ENCODE results near the gene GYS1. TPM values are rescaled to one million over a fixed set of nuclear protein-coding genes. Genes with fewer than 3 reads are reported as not detected.

The GYS1 gene
- total and polyA plus RNA-seq, 2 donors, result 33.3 to 39.5 TPM

DNA sequence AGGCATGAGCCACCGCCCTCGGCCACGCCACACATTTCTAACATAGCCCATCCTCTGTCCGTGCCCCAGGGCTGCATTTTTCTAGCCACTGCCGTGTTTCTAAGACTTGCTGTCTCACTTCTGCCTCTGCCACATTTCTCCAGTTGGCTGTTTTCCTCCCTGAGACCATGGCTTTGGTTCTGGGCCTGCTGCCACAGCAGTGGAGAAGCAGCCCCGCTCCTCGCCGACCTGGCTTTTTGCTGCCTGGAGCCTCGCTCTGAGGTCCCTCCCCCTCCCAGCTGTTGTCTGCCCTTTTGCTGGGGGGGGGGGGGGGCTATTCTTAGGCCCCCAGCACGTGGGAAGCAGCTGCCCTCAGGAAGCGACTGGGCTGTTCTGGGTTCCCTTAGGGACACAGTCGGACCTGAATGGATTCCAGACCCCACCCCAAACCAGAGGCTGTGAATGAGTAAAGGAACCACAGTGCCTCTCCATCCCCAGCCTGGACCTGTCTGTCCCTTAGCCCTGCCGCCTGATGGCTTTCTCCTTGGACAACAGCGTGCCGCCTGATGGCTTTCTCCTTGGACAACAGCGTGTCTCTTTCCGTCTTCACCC lies 3.3 kb downstream of the GYS1 start:
- H3K36me3 ChIP-seq (ENCODE audit: insufficient read depth), result no peaks in the 10 kb centered on the region
- H3K4me1 ChIP-seq (ENCODE audit: insufficient read depth), result peaks cover 3% of the 10 kb centered on the region
- no peak overlapping the region for H3K4me3 ChIP-seq (ENCODE audit: low read depth, low read length)
- no peak for DNase-seq (ENCODE audit: extremely low spot score)
- H3K27ac ChIP-seq (ENCODE audit: low read depth), result no peak overlapping the region
- WGBS, result 76% methylated on average over 17 of the region's 17 CpGs

DNA sequence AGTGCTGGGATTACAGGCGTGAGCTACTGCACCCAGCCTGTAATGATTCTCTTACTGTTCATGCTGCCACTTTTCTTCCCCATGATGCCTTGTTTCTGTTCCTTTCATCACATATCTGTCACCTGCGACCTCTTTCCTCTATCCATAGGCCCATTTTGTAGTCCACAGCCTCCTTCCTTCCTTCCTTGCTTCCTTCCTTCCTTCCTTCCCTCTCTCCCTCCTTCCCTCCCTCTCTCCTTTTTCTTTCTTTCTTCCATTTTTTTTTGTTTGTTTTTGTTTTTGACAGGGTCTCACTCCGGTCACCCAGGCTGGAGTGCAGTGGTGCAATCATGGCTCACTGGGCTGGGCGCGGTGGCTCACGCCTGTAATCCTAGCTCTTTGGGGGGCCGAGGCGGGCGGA lies 4.2 kb downstream of the GYS1 start:
- H3K36me3 ChIP-seq (ENCODE audit: insufficient read depth), result no peaks in the 10 kb centered on the region
- no peak overlapping the region for H3K4me3 ChIP-seq (ENCODE audit: low read depth, low read length)
- no peak overlapping the region for H3K27ac ChIP-seq (ENCODE audit: low read depth)
- peaks cover 3% of the 10 kb centered on the region for H3K4me1 ChIP-seq (ENCODE audit: insufficient read depth)
- DNase-seq (ENCODE audit: extremely low spot score), result no peak
- 93% methylated on average over 9 of the region's 9 CpGs for WGBS

DNA sequence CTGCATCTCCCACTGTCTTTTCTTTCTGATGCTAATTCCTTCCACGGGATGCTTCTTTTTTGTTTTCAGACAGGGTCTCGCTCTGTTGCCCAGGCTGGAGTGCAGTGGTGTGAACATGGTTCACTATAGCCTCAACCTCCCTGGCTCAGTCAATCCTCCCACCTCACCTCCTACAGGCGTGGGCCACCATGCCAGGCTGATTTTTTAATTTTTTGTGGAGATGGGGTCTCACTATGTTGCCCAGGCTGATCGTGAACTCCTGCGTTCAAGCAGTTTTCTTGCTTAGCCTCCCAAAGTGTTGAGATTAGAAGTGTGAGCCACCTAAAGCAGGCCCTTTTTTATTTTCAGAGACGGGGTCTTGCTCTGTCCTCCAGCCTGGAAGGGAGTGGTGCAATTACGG lies 4.8 kb downstream of the GYS1 start:
- no peak overlapping the region for H3K4me3 ChIP-seq (ENCODE audit: low read depth, low read length)
- 89% methylated on average over 7 of the region's 7 CpGs for WGBS
- peaks cover 3% of the 10 kb centered on the region for H3K4me1 ChIP-seq (ENCODE audit: insufficient read depth)
- no peak for DNase-seq (ENCODE audit: extremely low spot score)
- no peaks in the 10 kb centered on the region for H3K36me3 ChIP-seq (ENCODE audit: insufficient read depth)
- H3K27ac ChIP-seq (ENCODE audit: low read depth), result no peak overlapping the region

DNA sequence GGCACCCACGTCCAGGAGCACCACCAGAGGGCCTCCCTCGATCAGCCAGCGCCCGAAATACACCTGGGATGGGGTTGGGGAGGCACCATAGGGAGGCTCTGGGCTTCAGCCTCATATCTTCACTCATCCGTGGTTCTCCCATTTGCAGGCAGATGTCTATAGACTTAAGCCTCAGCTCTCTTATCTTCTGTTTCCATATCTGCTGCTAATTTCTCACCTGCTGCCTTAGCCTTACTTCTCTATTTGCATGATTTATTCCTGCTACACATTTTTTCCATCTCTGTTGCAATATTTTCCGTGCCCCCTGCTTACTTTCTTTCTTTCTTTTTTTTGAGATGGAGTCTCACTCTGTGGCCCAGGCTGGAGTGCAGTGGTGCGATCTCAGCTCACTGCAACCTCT lies 5.8 kb downstream of the GYS1 start:
- Histone ChIP-seq H3K36me3 (ENCODE audit: insufficient read depth) (no peaks in the 10 kb centered on the region), H3K4me1 (ENCODE audit: insufficient read depth) (peaks cover 3% of the 10 kb centered on the region), H3K4me3 (ENCODE audit: low read depth, low read length) (no peak overlapping the region), H3K27ac (ENCODE audit: low read depth) (no peak overlapping the region)
- 88% methylated on average over 7 of the region's 7 CpGs for WGBS
- no peak for DNase-seq (ENCODE audit: extremely low spot score)

DNA sequence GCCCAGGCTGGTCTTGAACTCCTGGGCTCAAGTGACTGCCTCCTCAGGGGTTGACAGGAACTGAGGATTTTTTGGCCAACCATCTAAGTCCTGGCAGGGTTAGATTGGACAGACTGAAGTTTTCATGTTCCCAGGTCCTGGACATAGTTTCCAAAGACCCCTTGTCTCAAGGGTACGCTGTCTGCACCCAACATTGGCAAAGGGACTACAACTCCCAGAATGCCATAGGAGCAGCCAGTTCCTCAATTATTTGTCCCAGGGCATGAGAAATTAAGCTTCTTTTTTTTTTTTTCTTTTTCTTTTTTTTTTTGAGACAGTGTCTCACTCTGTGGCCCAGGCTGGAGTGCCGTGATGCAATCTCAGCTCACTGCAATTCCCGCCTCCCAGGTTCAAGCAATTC lies 6.9 kb downstream of the GYS1 start:
- WGBS, result 90% methylated on average over 3 of the region's 3 CpGs
- Histone ChIP-seq H3K27ac (ENCODE audit: low read depth) (no peak overlapping the region), H3K36me3 (ENCODE audit: insufficient read depth) (no peaks in the 10 kb centered on the region), H3K4me1 (ENCODE audit: insufficient read depth) (no peaks in the 10 kb centered on the region), H3K4me3 (ENCODE audit: low read depth, low read length) (no peak overlapping the region)
- DNase-seq (ENCODE audit: extremely low spot score), result no peak

DNA sequence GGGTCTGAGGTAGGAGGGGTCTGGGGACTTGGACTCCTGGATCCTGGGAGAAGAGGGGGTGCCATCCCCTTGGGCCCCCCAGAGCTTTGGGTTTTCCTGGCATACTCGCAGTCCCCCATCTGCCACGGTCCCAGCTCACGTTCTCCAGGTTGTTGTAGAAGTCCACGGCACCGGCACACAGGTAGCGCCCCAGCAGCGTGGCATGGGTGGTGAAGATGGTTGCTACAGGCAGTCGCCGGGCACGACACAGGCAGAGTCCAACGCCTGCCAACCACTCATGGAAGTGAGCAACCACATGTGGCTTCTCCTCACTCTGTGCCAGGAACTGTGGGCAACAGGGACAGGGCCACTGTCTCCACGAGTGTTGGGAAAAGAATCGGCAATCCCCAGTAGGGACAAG lies 7.4 kb downstream of the GYS1 start:
- WGBS, result 94% methylated on average over 13 of the region's 13 CpGs
- DNase-seq (ENCODE audit: extremely low spot score), result no peak
- Histone ChIP-seq H3K4me1 (ENCODE audit: insufficient read depth) (no peaks in the 10 kb centered on the region), H3K27ac (ENCODE audit: low read depth) (no peak overlapping the region), H3K36me3 (ENCODE audit: insufficient read depth) (no peaks in the 10 kb centered on the region), H3K4me3 (ENCODE audit: low read depth, low read length) (no peak overlapping the region)

DNA sequence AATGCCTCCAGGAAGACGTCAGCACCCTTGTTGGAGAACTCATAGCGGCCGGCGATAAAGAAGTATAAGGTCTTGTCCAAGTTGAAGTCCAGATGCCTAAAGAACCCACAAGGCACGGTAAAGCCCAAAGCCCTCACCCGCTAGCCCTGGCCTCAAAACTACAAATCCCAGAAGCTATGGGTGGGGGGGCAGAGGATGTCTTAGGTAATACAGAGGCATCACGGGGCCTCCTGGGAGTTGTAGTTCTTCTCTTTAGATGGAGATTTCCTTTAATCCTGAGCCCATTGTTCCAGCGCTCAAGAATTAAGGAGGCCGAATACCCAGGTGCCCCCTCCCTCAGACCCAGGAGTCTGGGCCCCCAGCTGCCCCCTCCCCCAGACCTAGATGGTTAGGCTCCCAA lies 10.8 kb downstream of the GYS1 start:
- Histone ChIP-seq H3K27ac (ENCODE audit: low read depth) (no peak overlapping the region), H3K4me3 (ENCODE audit: low read depth, low read length) (no peak overlapping the region), H3K36me3 (ENCODE audit: insufficient read depth) (no peaks in the 10 kb centered on the region), H3K4me1 (ENCODE audit: insufficient read depth) (no peaks in the 10 kb centered on the region)
- WGBS, result 94% methylated on average over 9 of the region's 9 CpGs
- no peak for DNase-seq (ENCODE audit: extremely low spot score)

DNA sequence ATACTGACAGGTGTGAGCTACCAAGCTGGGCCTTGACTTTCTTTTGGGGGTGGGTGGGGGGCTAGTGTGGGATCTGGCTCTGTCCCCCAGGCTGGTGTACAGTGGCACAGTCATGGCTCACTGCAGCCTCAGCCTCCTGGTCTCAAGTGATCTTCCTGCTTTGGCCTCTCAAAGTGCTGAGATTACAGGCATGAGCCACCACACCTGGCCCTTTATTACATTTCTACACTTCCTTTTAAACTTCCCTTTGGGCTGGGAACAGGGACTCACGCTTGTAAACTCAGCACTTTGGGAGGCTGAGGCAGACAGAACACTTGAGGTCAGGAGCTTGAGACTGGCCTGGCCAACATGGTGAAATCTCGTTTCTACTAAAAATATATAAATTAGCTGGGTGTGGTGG lies 16.0 kb downstream of the GYS1 start:
- H3K27ac ChIP-seq (ENCODE audit: low read depth), result no peak overlapping the region
- WGBS, result 53% methylated on average over 2 of the region's 2 CpGs
- H3K4me1 ChIP-seq (ENCODE audit: insufficient read depth), result no peaks in the 10 kb centered on the region
- DNase-seq (ENCODE audit: extremely low spot score), result no peak
- H3K36me3 ChIP-seq (ENCODE audit: insufficient read depth), result peaks cover 5% of the 10 kb centered on the region
- H3K4me3 ChIP-seq (ENCODE audit: low read depth, low read length), result no peak overlapping the region

DNA sequence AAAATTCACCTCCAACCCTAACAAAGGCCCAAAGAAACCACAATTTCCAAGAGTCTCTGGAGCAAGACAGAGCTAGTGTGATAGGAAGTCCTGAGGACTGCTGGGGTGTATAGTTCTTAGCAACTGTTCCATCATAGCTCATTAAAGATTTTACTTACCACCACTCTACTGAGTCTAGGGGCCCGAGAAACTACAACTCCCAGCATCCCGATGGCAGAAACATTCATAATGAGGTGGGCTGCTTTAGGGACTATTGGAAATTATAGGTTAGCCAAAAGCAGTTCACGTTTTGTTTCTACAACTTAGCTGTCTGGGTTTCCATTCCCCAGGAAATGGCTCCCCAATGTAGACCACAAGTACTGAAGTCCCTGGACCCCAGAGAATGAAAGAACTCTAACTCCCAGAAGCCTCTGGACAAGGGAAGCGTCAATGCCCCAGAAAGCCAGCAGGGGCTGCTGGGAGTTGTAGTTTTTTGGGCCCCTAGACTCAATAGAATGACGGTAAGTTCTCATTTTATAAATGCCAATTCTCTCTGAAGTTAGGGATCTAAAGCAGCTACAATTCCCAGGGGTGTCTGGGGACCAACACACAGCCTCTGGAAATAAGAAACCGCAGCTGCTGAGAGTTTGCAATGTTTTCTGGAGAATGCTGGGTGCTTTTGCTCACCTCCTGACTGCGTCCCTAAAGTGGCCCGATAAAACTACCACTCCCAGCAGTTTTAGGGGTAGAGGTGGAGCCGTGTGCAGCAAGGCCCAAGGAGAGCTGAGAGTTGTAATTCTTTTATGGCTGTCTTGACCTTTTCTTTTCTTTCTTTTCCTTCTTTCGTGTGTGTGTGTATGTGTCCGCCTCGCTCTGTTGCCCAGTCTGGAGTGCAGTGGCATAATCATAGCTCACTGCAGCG lies 16.9 kb downstream of the GYS1 start:
- no peak overlapping the region for H3K27ac ChIP-seq (ENCODE audit: low read depth)
- DNase-seq (ENCODE audit: extremely low spot score), result no peak
- no peaks in the 10 kb centered on the region for H3K4me1 ChIP-seq (ENCODE audit: insufficient read depth)
- 88% methylated on average over 13 of the region's 13 CpGs for WGBS
- peaks cover 5% of the 10 kb centered on the region for H3K36me3 ChIP-seq (ENCODE audit: insufficient read depth)
- H3K4me3 ChIP-seq (ENCODE audit: low read depth, low read length), result no peak overlapping the region

DNA sequence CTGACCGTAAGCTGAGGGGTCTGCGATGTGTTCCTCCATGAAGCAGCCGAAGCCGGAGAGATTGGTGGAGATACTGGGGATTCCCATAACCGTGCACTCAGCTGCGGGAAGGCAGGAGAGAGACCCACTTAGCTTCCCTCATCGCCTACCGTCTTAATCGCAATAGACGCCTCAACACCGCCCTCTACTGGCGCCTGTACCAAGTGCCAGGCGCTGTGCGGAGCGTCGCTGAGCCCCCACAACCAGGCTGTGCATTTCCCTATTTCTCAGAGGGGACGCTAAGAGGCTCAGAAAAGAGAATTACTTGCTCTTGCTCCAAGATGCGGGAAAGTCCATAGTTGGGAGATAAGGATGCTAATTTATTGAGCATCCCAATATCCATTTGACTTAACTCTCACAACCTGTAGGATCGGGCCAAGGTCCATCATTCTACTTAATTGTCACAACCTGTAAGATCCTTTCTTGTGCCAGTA lies 22.1 kb downstream of the GYS1 start:
- Histone ChIP-seq H3K27ac (ENCODE audit: low read depth) (no peak overlapping the region), H3K4me1 (ENCODE audit: insufficient read depth) (no peaks in the 10 kb centered on the region)

DNA sequence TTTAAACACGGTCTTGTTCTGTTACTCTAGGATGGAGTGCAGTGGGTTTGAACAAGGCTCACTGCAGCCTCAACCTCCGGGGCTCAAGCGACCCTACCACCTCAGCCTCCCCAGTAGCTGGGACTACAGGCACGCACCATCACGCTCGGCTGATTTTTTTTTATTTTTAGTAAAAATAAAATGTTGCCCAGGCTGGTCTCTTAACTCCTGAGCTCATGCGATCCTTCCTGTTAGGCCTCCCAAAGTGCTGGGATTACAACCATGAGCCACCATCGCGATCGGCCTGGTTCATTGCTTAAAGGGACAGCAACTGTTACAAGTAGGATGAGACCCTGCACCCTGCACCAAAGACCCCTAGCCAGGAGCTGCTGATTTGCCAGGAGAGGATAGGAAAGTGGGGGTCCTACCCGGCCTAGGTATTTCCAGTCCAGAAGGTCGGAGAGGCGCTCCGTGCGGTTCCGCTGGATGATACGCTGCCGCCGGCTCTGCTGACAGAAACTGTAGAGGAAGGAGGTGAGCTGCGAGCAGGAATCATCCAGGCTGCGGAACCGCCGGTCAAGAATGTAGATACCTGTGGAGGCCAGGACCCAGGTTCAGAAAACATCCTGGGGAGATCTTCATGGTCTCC lies 22.9 kb downstream of the GYS1 start:
- 87% methylated on average over 23 of the region's 23 CpGs for WGBS
- DNase-seq (ENCODE audit: extremely low spot score), result no peak
- no peak overlapping the region for H3K27ac ChIP-seq (ENCODE audit: low read depth)
- H3K36me3 ChIP-seq (ENCODE audit: insufficient read depth), result peaks cover 8% of the 10 kb centered on the region
- no peak overlapping the region for H3K4me3 ChIP-seq (ENCODE audit: low read depth, low read length)
- no peaks in the 10 kb centered on the region for H3K4me1 ChIP-seq (ENCODE audit: insufficient read depth)

More for the DNA sequence above, 22.1 kb downstream of the GYS1 start:
- 17% methylated on average over 19 of the region's 19 CpGs for WGBS
- H3K4me3 ChIP-seq (ENCODE audit: low read depth, low read length), result no peak overlapping the region
- DNase-seq (ENCODE audit: extremely low spot score), result no peak
- H3K36me3 ChIP-seq (ENCODE audit: insufficient read depth), result peaks cover 8% of the 10 kb centered on the region

DNA sequence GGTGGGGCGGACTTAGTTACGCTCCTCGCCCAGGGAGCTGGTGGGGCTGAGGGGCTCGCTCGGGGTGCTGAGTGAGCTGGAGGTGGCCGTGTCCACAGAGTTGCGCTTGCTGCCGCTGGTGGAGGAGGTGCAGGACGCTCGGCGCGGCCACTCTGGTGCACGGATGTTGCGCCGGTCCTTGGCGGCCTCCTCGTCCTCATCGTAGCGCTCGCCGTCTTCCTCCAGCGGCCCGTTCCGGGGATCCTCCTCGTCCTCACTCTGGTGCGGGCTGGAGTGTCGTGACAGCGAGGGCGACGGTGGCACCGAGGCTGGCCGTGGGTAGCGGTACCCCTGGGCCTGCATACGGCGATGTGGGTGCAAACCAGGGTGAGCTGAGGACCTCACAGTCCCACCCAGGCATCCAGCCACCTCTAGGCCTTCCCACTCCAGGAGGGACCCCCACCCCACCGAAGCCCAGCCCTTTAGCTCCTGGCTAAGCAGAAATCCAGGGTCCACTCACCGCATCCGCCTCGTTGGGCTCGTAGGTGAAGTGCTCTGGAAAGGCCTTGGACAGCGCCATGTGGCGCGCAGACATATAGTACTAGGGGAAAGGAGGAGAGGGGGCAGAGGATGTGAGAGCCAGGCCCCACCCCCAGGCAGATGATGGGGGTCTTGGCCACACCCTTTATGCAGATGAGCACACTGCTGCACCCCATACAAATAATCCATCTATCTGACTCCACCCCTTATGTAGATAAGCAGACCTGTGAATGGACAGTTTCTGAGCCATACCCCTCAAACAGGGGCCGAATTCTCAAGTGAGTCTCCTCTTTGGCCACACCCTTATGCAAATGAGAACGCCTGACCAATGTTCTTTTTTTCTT lies 23.6 kb downstream of the GYS1 start:
- H3K4me1 ChIP-seq (ENCODE audit: insufficient read depth), result no peaks in the 10 kb centered on the region
- DNase-seq (ENCODE audit: extremely low spot score), result no peak
- no peak overlapping the region for H3K27ac ChIP-seq (ENCODE audit: low read depth)
- WGBS, result 93% methylated on average over 45 of the region's 45 CpGs
- H3K4me3 ChIP-seq (ENCODE audit: low read depth, low read length), result no peak overlapping the region
- peaks cover 8% of the 10 kb centered on the region for H3K36me3 ChIP-seq (ENCODE audit: insufficient read depth)

DNA sequence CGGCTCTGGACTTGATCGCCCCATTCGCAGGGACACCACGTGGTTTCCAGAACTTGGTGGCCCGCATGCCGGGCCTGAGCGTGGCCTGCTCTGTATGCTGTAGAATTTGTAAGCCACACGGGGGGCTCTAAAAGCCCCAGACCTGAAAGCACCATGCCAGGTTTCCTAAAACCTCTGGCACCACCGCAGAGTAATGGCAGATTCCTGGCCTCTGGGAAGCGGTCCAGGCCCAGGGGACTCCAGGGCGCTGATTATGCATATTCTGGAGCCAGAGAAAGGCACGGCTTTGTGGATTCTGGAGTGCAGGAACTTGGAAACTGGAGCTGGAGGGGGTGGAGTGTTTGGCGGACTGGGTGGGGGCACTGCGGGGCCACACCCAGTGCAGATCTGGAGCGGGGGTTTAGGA lies 24.3 kb downstream of the GYS1 start:
- Histone ChIP-seq H3K36me3 (ENCODE audit: insufficient read depth) (peaks cover 3% of the 10 kb centered on the region), H3K4me3 (ENCODE audit: low read depth, low read length) (no peak overlapping the region), H3K4me1 (ENCODE audit: insufficient read depth) (no peaks in the 10 kb centered on the region), H3K27ac (ENCODE audit: low read depth) (no peak overlapping the region)
- no peak for DNase-seq (ENCODE audit: extremely low spot score)
- 81% methylated on average over 15 of the region's 15 CpGs for WGBS
